Suprapubic skin (tissue), 3 donors: ENCODE data around the gene ETV6.

Experiments
- CTCF ChIP-seq, 2 donors: fragments of 200-600 bp in 1 of 2; fragments of 450-650 bp in 1 of 2; sonication (generic) in 1 of 2; IDR thresholded peaks; one replicate each; pipeline ENCODE4 v1.5.1; 2016 to 2019; ENCODE audit warnings: antibody characterized with exemption in 2 of 2, mild to moderate bottlenecking in 1 of 2, moderate library complexity in 1 of 2
- EP300 ChIP-seq: sonication (generic); formaldehyde crosslinking; IDR thresholded peaks from one replicate; pipeline ENCODE4 v1.6.1; 2017; ENCODE audit warnings: antibody characterized with exemption

DNA sequence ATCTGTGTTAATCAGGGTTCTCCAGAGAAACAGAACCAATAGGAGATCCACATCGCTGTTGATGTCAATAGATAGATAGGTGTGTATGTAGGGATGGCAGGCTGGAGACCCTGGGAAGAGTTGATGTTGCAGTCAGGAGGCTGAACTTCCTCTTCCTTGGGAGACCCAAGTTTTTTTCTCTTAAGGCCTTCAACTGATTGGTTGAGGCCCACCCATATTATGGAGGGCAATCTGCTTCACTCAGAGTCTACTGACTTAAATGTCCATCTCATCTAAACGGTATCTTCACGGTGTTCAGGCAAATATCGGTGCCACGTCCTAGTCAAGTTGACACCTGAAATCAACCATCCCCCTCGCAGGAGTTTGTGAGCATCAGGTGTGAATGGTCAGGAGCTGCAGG, 63.0 kb downstream of the ETV6 start:
- TF ChIP-seq EP300: no peak
- no peak for TF ChIP-seq CTCF (IDR thresholded peaks at IDR 0.05)
